ENCODE results near the gene DCPS. TPM values are rescaled to one million over a fixed set of nuclear protein-coding genes. Genes with fewer than 3 reads are reported as not detected.
A peak's percentile ranks its signal among the peaks of the same experiment; 100 is the strongest.

The DCPS gene
- total RNA-seq, 1 donor from 2014 or later: 4.4 TPM

GRCh38 chr11:126327281-126328000 is 23.6 kb downstream of the DCPS start:
- no peak for DNase-seq (ENCODE audit: low read depth in 2 of 2)

DNA sequence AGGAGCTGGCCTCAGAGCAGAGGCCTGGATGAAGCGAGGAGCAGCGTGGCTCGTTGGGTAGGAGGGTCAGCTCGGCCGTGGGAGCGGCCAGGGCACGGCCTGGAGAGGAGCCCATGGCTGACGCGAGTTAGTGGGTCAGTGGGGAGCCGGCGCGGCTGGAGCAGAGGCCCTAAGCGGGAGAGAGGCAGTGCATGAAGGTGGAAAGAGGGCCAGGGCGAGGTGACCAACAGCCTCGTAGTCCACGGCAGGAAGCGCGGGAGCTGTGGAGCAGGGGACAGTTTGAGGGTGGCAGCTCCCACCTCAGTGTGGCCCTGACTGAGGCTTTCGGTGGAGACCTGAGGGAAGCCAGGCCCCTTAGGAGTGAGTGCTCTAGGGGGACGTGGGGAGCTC is 24.1 kb downstream of the DCPS start:
- no peak for DNase-seq (ENCODE audit: low read depth in 2 of 2)

- DNase-seq (ENCODE audit: low read depth in 2 of 2): no peak
Measured at GRCh38 chr11:126328444-126328843, 24.6 kb downstream of the DCPS start.

- no peak for DNase-seq (ENCODE audit: low read depth in 2 of 2)
Measured at GRCh38 chr11:126328938-126329643, 25.2 kb downstream of the DCPS start.

GRCh38 chr11:126329644-126330211 is 25.9 kb downstream of the DCPS start:
- DNase-seq (ENCODE audit: low read depth in 2 of 2): no peak

DNA sequence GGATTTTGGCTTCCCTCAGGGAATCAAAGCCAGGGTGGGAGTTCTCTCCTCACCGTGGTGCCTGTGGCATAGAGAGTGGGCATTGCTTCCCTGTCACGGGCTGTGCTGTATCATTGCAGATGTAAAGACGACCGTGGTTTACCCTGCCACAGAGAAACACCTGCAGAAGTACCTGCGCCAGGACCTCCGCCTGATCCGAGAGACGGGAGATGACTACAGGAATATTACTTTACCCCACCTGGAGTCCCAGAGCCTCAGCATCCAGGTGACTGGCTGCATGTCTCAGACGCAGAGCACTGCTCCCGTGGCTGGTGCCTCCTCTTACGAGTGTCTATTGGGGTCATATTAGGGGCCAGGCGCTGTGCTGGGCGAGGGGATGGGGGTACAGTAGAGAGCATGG is 27.4 kb downstream of the DCPS start:
- DNase-seq (ENCODE audit: low read depth in 2 of 2): no peak

GRCh38 chr11:126332221-126332711 is 28.4 kb downstream of the DCPS start:
- DNase-seq (ENCODE audit: low read depth in 2 of 2): peak in 1 of 2 donors; percentile 81

GRCh38 chr11:126333142-126333541 is 29.3 kb downstream of the DCPS start:
- DNase-seq (ENCODE audit: low read depth in 2 of 2): no peak

DNA sequence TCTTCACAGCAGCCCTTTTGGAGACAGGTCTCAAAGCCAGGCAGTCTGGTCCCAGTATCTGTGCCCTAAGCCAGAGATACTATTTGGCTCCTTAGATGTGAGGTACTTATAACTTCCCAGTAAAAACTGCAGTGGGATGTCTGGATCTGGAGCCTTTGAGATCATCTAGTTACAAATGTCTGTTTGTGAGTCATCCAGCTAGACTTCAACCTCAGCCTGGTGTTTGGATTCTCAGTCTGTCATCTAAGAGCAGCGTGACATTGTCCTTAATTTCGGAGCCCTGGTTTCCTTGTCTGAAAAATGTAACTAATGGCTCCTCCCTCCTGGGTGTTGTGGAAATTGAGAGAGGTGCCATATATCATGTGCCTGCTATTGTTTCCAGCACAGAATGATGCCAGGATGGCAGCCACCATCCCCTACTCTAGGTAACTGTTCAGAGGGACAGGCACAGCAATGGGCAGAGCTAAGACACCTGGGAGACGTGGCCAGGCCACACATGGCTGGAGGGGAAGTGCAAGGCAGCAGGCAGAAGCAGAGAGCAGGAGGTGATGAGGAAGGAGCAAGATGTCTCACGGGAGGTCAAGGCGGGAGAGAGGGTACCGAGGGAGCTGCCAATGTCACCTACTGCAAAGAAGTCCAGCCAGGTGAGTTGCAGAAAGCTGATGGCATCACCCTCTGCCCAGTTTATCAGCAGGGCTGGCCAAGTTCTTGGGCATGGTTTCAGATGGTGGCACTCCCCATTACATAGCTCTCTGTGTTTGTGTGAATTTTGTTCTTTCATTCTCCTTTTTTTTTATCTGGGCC is 31.0 kb downstream of the DCPS start:
- peak in 1 of 2 donors; percentile 67 for DNase-seq (ENCODE audit: low read depth in 2 of 2)

GRCh38 chr11:126335463-126335760 is 31.6 kb downstream of the DCPS start:
- no peak for DNase-seq (ENCODE audit: low read depth in 2 of 2)

DNA sequence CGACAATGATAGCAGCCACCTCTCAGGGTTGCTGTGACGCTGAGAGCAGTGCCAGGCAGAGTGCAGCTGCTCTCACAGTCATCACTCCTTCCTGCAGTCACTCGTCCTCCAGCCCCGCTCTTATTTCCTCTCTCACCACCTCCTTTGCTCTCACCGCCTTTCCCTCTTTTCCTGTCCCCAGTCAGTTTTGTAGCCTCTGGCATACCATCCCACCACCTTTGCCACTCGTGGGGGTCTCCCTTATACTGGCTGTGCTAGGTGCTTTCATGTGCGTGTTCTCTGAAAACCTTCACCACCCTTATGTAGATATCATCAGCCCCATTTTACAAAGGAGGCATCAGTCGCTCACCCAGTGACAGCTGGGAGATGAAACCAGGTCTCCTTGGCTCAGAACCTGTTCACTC is 32.3 kb downstream of the DCPS start:
- DNase-seq (ENCODE audit: low read depth in 2 of 2): peak; percentile 56 to 78

DNA sequence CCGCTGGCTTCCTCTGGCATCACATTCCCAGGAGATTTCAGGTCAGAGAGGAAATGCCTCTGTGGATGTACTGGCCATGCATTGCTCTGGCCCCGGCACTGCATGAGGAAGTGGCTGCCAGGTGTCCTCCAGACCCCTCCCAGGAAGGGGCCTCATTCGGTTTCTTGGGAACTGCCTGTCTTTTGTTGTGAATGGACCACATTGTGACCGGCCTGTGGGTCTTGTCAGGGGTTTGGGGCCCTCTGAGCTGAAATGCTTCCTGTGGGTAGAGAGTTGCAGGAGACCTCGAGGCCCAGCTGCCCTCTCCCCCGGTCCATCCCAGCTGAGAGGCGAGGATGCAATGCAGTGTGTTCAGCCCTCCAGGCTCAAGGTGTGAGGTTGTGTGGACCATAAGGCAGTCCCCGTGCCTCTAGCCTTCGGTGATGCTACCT is 32.8 kb downstream of the DCPS start:
- peak; percentile 74 to 85 for DNase-seq (ENCODE audit: low read depth in 2 of 2)

DNA sequence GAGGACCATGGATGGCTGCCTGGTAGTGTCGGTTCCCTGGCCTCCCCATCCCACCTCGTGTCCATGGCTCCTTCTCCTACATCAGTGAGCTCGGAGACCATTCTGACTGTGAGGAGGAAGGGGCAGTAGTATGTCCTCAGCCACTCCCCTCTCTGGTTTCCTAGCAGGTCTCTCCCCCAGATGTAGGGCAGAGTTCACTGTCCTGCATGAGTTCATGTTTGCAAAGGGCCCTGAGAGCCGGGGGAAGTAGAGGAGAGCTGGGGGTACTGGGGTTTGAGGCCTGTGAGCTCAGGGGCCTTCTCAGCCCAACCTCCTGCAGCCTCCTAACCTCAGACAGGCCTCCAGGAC is 33.2 kb downstream of the DCPS start:
- DNase-seq (ENCODE audit: low read depth in 2 of 2): no peak

DNA sequence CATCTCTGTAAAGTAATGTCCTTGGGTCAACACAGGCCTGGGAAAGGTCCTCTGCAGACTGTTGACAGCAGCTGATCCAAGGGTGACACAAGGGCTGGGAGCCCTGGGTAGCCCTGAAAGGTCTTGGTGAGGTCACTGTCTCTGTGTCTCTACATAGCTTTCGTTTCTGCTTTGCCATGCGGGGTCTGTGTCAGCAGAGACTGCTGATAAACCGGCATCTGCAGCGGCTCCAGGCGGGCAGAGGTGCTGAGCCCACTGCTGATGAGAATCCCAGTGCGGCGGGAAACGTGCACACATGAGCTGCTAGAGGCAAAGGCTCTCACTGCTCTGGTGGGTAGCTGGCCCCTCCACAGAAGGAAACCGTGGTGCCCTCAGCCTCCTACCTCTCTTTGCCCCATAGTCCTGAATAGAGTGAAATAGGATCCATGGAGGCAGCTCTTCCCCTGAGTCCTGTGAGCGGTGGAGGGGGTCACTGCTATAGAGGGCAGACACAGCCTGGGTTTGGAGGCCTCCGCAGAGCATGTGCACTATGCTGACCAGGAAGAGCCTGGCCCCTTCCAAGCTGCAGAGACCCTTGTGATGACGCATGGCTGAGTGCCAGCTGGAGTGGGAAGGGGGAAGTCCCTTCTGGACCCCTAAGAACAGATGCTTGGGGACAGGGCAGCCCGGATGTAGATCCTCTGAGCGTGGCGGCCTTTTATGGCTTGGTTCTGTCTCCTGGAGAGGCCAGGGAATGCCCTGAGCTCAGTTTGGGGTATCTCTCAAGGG is 33.8 kb downstream of the DCPS start:
- DNase-seq (ENCODE audit: low read depth in 2 of 2): no peak

- DNase-seq (ENCODE audit: low read depth in 2 of 2): no peak
Measured at GRCh38 chr11:126338346-126339055, 34.6 kb downstream of the DCPS start.

- no peak for DNase-seq (ENCODE audit: low read depth in 2 of 2)
Measured at GRCh38 chr11:126339073-126339862, 35.4 kb downstream of the DCPS start.

DNA sequence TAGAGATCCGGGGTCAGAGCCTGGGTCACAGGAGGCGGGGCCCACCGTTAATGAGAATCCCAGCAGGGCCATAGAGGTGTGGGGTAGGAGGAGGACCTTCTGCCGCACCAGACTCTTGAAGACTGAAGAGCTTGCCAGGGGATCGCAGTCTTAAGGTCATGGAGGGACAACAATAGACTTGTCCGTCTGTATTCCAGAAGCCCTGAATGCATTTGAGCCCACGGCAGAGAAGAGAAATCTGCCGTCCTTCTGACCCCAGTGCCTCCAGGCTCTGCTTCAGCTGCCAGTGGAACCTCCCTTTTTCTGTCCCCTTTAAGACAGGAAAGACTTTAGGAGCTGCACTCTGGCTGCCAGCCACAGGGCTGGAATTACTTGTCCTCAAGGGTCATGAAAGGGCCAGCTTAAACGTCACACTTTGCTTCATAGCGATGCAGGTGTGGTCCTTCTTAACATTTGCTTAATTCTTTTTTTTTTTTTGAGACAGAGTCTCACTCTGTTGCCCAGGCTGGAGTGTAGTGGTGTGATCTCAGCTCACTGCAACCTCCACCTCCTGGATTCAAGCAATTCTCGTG is 36.1 kb downstream of the DCPS start:
- peak in 1 of 2 donors; percentile 69 for DNase-seq (ENCODE audit: low read depth in 2 of 2)

GRCh38 chr11:126340960-126341606 is 37.2 kb downstream of the DCPS start:
- DNase-seq (ENCODE audit: low read depth in 2 of 2): peak in 1 of 2 donors; percentile 37

DNA sequence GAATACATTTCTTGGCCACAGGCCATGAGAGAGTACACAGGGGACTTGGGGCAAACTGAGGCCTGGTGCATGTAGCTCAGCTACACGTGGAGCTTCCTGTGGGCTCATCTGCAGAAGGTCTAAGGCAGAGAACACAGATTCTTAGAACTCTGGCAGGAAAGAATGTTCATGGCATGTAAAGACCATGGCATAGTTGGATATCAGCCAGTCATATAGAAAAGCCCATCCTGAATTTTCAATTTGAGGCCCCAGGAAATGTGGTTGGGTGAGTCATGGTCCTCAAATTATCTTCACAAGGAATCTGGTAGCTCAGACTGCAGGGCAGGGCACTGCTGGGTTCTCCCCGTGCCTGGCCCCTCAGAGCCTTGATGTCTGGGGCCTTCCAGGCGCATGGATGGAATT is 37.9 kb downstream of the DCPS start:
- peak in 1 of 2 donors; percentile 65 for DNase-seq (ENCODE audit: low read depth in 2 of 2)
